ENCODE data around the gene SIRPA.

DNA sequence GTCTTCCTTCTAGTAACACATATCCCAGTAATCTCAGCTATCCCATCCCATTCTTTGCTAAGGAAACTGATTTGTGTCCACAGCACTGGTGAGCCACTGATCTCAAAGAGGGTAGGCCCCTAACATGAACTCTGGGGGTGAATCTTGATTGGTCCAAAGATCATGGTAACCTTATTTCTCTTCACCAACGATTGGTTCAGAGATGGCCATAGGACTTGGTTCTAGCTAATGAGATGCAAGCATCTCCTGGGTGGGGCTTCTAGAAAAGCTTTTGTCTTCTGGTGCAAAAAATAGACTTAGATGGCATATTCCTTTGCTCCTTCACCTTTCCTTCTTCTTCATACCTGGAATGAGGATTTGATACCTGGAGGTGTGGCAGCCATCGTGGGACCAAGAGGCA is 43.8 kb upstream of the SIRPA start:
- TF ChIP-seq POLR2A (IDR thresholded peaks at IDR 0.05): no peak
- TF ChIP-seq, protein P1, sequence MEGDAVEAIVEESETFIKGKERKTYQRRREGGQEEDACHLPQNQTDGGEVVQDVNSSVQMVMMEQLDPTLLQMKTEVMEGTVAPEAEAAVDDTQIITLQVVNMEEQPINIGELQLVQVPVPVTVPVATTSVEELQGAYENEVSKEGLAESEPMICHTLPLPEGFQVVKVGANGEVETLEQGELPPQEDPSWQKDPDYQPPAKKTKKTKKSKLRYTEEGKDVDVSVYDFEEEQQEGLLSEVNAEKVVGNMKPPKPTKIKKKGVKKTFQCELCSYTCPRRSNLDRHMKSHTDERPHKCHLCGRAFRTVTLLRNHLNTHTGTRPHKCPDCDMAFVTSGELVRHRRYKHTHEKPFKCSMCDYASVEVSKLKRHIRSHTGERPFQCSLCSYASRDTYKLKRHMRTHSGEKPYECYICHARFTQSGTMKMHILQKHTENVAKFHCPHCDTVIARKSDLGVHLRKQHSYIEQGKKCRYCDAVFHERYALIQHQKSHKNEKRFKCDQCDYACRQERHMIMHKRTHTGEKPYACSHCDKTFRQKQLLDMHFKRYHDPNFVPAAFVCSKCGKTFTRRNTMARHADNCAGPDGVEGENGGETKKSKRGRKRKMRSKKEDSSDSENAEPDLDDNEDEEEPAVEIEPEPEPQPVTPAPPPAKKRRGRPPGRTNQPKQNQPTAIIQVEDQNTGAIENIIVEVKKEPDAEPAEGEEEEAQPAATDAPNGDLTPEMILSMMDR (IDR thresholded peaks at IDR 0.05): no peak
